ENCODE data around the gene ZBTB16.

ZBTB16 gene

DNA sequence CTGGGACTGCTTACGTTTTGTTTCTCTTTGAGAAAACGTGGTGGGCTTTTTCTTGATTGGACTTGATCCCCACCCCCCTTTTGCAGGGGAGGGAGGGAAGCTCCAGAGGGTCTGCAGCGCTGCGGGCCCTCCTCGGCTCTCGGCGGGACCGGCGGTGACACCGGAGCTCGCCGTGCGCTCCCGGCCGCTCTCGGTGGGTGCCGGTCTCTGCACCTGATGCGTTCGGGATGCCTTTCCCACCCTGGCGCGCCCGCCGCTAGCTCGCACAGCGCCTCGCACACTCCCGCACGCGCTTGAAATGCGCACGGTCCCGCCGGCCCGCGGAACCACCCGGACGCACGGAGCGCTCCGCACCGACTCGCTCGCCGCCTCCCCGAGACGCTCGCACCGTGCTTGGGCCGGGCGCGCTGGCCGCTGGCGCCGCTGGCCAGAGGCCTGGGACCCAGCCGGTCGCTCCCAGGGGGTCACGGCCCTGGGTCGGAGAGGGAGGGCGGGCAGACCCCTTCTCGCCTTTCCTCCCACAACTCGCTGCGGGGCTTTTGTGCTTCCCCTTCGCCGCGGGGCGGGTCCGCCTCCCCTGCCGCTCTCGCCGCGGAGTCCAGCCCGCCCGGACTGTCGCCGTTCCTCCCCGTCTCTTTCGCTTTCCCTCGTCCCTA, 1.0 kb downstream of the ZBTB16 start (continued):
- peak; percentile 34; the same call in 1 of the 2 replicates for TF ChIP-seq PATZ1 (tag by site-specific recombination; IDR thresholded peaks at IDR 0.05)
- TF ChIP-seq INSM2 (tag by site-specific recombination; IDR thresholded peaks at IDR 0.05) = no peak
- TF ChIP-seq, protein P1, sequence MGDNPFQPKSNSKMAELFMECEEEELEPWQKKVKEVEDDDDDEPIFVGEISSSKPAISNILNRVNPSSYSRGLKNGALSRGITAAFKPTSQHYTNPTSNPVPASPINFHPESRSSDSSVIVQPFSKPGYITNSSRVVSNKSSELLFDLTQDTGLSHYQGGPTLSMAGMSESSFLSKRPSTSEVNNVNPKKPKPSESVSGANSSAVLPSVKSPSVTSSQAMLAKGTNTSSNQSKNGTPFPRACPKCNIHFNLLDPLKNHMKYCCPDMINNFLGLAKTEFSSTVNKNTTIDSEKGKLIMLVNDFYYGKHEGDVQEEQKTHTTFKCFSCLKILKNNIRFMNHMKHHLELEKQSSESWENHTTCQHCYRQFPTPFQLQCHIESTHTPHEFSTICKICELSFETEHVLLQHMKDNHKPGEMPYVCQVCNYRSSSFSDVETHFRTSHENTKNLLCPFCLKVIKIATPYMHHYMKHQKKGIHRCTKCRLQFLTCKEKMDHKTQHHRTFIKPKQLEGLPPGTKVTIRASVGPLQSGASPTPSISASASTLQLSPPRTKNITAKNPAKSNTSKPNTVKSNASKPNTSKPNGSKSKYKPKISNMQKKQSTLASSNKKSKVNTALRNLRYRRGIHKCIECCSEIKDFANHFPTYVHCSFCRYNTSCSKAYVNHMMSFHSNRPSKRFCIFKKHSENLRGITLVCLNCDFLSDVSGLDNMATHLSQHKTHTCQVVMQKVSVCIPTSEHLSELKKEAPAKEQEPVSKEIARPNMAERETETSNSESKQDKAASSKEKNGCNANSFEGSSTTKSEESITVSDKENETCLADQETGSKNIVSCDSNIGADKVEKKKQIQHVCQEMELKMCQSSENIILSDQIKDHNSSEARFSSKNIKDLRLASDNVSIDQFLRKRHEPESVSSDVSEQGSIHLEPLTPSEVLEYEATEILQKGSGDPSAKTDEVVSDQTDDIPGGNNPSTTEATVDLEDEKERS (tag by site-specific recombination; IDR thresholded peaks at IDR 0.05) = no peak
- no peak for TF ChIP-seq ZNF664 (tag by site-specific recombination; IDR thresholded peaks at IDR 0.05)
- TF ChIP-seq, protein P2, sequence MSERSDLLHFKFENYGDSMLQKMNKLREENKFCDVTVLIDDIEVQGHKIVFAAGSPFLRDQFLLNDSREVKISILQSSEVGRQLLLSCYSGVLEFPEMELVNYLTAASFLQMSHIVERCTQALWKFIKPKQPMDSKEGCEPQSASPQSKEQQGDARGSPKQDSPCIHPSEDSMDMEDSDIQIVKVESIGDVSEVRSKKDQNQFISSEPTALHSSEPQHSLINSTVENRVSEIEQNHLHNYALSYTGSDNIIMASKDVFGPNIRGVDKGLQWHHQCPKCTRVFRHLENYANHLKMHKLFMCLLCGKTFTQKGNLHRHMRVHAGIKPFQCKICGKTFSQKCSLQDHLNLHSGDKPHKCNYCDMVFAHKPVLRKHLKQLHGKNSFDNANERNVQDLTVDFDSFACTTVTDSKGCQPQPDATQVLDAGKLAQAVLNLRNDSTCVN (tag by site-specific recombination; optimal IDR thresholded peaks at IDR 0.05) = peak; percentile 86
- no peak for TF ChIP-seq REST (tag by site-specific recombination; IDR thresholded peaks at IDR 0.05)
- TF ChIP-seq TRIM28 (IDR thresholded peaks at IDR 0.05; ENCODE audit: borderline replicate concordance, low read length) = no peak
- TF ChIP-seq ZNF776 (tag by site-specific recombination; IDR thresholded peaks at IDR 0.05; ENCODE audit: borderline replicate concordance) = no peak
- no peak for TF ChIP-seq ZNF23 (tag by site-specific recombination; IDR thresholded peaks at IDR 0.05; ENCODE audit: borderline replicate concordance)
- no peak for TF ChIP-seq ZNF112 (tag by site-specific recombination; IDR thresholded peaks at IDR 0.05)
- no peak for TF ChIP-seq BCL11A (tag by site-specific recombination; IDR thresholded peaks at IDR 0.05; ENCODE audit: low read depth)
- TF ChIP-seq ZNF169 (tag by site-specific recombination; IDR thresholded peaks at IDR 0.05) = no peak
- no peak for TF ChIP-seq ZNF830 (tag by site-specific recombination; IDR thresholded peaks at IDR 0.05; ENCODE audit: low read depth)
- no peak for TF ChIP-seq ZNF792 (tag by site-specific recombination; IDR thresholded peaks at IDR 0.05)
- TF ChIP-seq ZNF114 (tag by site-specific recombination; IDR thresholded peaks at IDR 0.05) = no peak
- no peak for TF ChIP-seq ZNF121 (tag by site-specific recombination; IDR thresholded peaks at IDR 0.05)
- TF ChIP-seq, protein P3, sequence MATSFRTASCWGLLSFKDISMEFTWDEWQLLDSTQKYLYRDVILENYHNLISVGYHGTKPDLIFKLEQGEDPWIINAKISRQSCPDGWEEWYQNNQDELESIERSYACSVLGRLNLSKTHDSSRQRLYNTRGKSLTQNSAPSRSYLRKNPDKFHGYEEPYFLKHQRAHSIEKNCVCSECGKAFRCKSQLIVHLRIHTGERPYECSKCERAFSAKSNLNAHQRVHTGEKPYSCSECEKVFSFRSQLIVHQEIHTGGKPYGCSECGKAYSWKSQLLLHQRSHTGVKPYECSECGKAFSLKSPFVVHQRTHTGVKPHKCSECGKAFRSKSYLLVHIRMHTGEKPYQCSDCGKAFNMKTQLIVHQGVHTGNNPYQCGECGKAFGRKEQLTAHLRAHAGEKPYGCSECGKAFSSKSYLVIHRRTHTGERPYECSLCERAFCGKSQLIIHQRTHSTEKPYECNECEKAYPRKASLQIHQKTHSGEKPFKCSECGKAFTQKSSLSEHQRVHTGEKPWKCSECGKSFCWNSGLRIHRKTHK (tag by site-specific recombination; IDR thresholded peaks at IDR 0.05) = no peak
- no peak for TF ChIP-seq HOXA7 (CRISPR knock-in tag; IDR thresholded peaks at IDR 0.05; ENCODE audit: borderline replicate concordance)
- TF ChIP-seq ZNF629 (tag by site-specific recombination; IDR thresholded peaks at IDR 0.05) = no peak
- TF ChIP-seq ZBTB20 (tag by site-specific recombination; IDR thresholded peaks at IDR 0.05) = no peak
- no peak for TF ChIP-seq ZNF133 (tag by site-specific recombination; IDR thresholded peaks at IDR 0.05)
- peak; percentile 80; the same call in 1 of the 2 replicates for TF ChIP-seq GLIS2 (tag by site-specific recombination; IDR thresholded peaks at IDR 0.05)
- TF ChIP-seq MYNN (tag by site-specific recombination; IDR thresholded peaks at IDR 0.05; ENCODE audit: borderline replicate concordance) = no peak
- no peak for TF ChIP-seq ZNF600 (tag by site-specific recombination; IDR thresholded peaks at IDR 0.05)
- TF ChIP-seq, protein P4, sequence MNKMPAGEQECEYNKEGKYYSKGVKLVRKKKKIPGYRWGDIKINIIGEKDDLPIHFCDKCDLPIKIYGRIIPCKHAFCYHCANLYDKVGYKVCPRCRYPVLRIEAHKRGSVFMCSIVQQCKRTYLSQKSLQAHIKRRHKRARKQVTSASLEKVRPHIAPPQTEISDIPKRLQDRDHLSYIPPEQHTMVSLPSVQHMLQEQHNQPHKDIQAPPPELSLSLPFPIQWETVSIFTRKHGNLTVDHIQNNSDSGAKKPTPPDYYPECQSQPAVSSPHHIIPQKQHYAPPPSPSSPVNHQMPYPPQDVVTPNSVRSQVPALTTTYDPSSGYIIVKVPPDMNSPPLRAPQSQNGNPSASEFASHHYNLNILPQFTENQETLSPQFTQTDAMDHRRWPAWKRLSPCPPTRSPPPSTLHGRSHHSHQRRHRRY (tag by site-specific recombination; IDR thresholded peaks at IDR 0.05) = no peak
- TF ChIP-seq ZBTB48 (tag by site-specific recombination; IDR thresholded peaks at IDR 0.05) = no peak

Measured in HEK293 (cell line).